ENCODE data around the gene MSANTD1.

DNA sequence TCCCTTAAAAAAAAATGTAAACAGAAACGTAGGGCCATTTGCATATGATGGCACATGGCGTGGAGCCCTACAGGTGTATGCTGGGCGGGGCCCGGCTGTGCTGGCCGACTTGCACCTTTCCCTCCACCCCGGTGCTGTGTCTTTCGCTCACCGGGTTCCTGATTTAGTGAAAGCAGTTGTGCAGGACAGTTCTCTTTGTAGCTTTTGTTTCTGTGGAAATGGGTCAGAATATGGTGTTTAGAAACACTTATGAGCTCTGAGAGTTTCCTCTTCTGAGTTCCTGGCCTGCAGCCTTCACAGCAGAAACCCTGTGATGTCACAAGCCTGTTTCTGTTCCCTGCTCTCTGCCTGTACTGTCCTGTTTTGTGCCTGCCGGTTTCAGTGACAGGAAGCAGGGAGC, 22.5 kb upstream of the MSANTD1 start:
- no peak for TF ChIP-seq POLR2A (IDR thresholded peaks at IDR 0.05; ENCODE audit: low read depth, low read length)
- TF ChIP-seq POLR2AphosphoS5 (IDR thresholded peaks at IDR 0.05; ENCODE audit: low read depth, low read length): no peak
- no peak for TF ChIP-seq TAF1 (IDR thresholded peaks at IDR 0.05; ENCODE audit: low read depth, low read length)
- no peak for TF ChIP-seq SPI1 (IDR thresholded peaks at IDR 0.05; ENCODE audit: low read depth, low read length)
